Measurements from ENCODE around the gene DGKB. TPM values are rescaled to one million over a fixed set of nuclear protein-coding genes. Genes with fewer than 3 reads are reported as not detected.

The DGKB gene
- total and polyA plus RNA-seq, 5 donors: 0.16 to 1.1 (median 0.54) TPM

- intact Hi-C loops (cut with DNase I): no loop called here
- Histone ChIP-seq H3K4me1 (ENCODE audit: control insufficient read depth, insufficient read depth, low read length) (no peaks in the 10 kb centered on the region), H3K27ac (ENCODE audit: low read length) (no peak overlapping the region), H3K4me3 (ENCODE audit: low read length) (no peak overlapping the region), H3K9me3 (ENCODE audit: control insufficient read depth, low read length) (no peaks in the 10 kb centered on the region), H3K27me3 (ENCODE audit: control insufficient read depth, insufficient read depth) (no peaks in the 10 kb centered on the region)
- DNase-seq (no peak), ATAC-seq (no peak)
- WGBS: 32% methylated on average over 3 of the region's 3 CpGs
Measured at GRCh38 chr7:14507617-14508016, 394.9 kb downstream of the DGKB start.

DNA sequence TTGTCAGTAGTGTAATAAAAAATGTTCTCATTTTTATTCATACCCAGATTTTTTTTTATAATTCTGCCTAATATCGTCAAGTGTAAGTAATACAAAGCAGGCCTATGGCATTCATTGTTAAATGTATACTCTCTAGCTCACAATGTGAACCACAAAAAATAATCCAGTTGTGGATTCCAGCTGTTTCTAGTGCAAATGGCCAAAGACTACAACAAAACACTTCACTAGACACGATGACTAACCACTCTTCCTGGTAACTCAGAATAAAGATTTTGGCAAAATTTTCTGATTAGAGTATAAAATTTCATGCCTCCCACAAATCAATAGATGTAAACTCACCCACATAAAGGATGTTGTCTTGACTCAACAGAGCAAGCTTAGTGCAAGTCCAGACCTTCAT is 396.6 kb downstream of the DGKB start:
- DNase-seq (no peak), ATAC-seq (no peak)
- Histone ChIP-seq H3K27me3 (ENCODE audit: control insufficient read depth, insufficient read depth) (no peaks in the 10 kb centered on the region), H3K27ac (ENCODE audit: low read length) (no peak overlapping the region), H3K9me3 (ENCODE audit: control insufficient read depth, low read length) (no peaks in the 10 kb centered on the region), H3K4me3 (ENCODE audit: low read length) (no peak overlapping the region), H3K4me1 (ENCODE audit: control insufficient read depth, insufficient read depth, low read length) (no peaks in the 10 kb centered on the region)
- 79% methylated on average over 2 of the region's 2 CpGs for WGBS
- intact Hi-C loops (cut with DNase I): no loop called here

DNA sequence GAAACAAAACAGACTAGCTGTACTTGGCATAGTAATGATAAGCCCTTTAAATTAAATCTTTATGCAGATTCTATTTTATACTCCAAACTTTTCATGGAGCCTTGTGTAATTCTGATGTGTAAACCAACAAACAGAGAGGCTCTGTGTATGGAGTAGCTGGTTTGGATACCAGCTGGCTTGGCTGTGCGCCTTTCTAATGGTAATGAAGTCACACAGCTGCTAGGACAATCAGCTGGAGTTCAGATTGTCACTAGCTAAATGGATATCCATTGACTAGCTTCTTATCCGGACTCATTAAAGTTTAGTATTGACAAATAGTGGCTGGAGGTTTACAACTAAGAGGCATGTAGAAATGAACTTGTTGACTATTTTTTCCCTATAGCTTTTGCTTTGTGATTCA is 398.4 kb downstream of the DGKB start:
- 59% methylated on average over 2 of the region's 2 CpGs for WGBS
- DNase-seq: no peak

DNA sequence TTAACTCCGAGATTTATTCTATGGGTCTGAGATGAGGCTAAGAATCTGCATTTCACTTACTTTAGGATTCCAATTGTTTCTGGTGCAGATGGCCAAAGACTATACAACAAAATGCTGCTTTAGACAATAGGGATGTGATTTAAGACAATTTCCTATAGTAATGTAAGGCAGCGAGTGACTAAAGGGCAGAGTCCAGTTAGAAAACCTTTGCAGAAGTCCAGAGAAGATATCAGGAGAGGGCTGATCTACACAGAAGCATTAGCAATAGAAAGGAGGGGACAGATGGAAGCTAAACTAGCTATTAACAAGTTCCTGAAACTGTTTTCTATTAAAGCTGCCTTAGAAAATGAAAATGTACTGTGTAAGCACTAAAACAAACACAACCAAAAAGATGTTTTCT is 398.9 kb downstream of the DGKB start:
- ATAC-seq (no peak), DNase-seq (no peak)
- H3K4me1 ChIP-seq (ENCODE audit: control insufficient read depth, insufficient read depth, low read length): no peaks in the 10 kb centered on the region
- intact Hi-C loops (cut with DNase I): no loop called here
- no peaks in the 10 kb centered on the region for H3K27me3 ChIP-seq (ENCODE audit: control insufficient read depth, insufficient read depth)
- WGBS: 86% methylated on average over 2 of the region's 2 CpGs
- H3K9me3 ChIP-seq (ENCODE audit: control insufficient read depth, low read length): no peaks in the 10 kb centered on the region
- no peak overlapping the region for H3K27ac ChIP-seq (ENCODE audit: low read length)
- H3K4me3 ChIP-seq (ENCODE audit: low read length): no peak overlapping the region

More for the DNA sequence above, 398.4 kb downstream of the DGKB start:
- H3K27me3 ChIP-seq (ENCODE audit: control insufficient read depth, insufficient read depth): no peaks in the 10 kb centered on the region
- no peaks in the 10 kb centered on the region for H3K9me3 ChIP-seq (ENCODE audit: control insufficient read depth, low read length)
- ATAC-seq: no peak
- no peaks in the 10 kb centered on the region for H3K4me1 ChIP-seq (ENCODE audit: control insufficient read depth, insufficient read depth, low read length)
- H3K27ac ChIP-seq (ENCODE audit: low read length): no peak overlapping the region
- intact Hi-C loops (cut with DNase I): no loop called here
- H3K4me3 ChIP-seq (ENCODE audit: low read length): no peak overlapping the region

DNA sequence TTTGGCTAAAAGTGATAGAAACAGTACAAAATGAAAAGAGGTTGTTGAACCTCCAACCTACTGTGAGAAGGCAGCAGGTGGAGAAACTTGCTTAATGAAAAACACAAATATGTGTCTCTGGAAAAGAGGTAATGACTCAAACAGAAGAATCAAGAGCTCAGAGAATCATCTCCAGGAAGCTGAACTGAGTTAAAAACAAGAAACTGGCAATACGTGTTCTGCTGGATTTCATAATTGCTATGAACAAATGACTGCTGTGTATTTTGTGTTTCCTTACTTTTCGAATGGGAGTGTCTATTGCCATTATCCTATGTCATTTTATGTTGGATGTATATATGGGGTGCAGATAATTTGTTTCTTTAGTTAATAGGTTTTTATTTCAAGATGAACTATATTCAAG is 401.1 kb downstream of the DGKB start:
- intact Hi-C loops (cut with DNase I): no loop called here
- no peak overlapping the region for H3K4me3 ChIP-seq (ENCODE audit: low read length)
- H3K4me1 ChIP-seq (ENCODE audit: control insufficient read depth, insufficient read depth, low read length): no peaks in the 10 kb centered on the region
- H3K9me3 ChIP-seq (ENCODE audit: control insufficient read depth, low read length): no peaks in the 10 kb centered on the region
- ATAC-seq (no peak), DNase-seq (no peak)
- H3K27ac ChIP-seq (ENCODE audit: low read length): no peak overlapping the region
- no peaks in the 10 kb centered on the region for H3K27me3 ChIP-seq (ENCODE audit: control insufficient read depth, insufficient read depth)
- 94% methylated on average over 2 of the region's 2 CpGs for WGBS

GRCh38 chr7:14497390-14497789 is 405.2 kb downstream of the DGKB start:
- H3K9me3 ChIP-seq (ENCODE audit: control insufficient read depth, low read length): no peaks in the 10 kb centered on the region
- WGBS: 66% methylated on average over 1 of the region's 1 CpG
- H3K27ac ChIP-seq (ENCODE audit: low read length): no peak overlapping the region
- H3K27me3 ChIP-seq (ENCODE audit: control insufficient read depth, insufficient read depth): no peaks in the 10 kb centered on the region
- ATAC-seq (no peak), DNase-seq (no peak)
- intact Hi-C loops (cut with DNase I): no loop called here
- no peaks in the 10 kb centered on the region for H3K4me1 ChIP-seq (ENCODE audit: control insufficient read depth, insufficient read depth, low read length)
- H3K4me3 ChIP-seq (ENCODE audit: low read length): no peak overlapping the region

DNA sequence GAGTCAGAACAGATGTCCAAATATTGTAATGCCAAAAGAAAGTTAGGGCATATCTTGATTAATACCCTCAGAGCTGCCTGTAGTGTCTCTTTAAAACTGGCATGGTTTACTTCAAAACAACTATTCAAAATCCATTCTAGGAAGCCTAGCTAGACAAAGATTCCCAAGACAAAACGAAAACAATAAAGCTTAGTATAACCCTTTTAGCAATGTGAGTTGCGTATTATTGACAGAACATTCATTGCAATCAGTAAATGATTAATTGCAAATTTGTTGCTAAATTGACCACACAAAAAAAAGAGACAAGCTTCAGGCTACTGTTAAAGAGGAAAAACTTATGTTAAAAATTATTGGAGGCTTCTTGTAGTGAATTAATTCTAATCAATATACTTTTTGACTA is 406.9 kb downstream of the DGKB start:
- Histone ChIP-seq H3K4me1 (ENCODE audit: control insufficient read depth, insufficient read depth, low read length) (no peaks in the 10 kb centered on the region), H3K4me3 (ENCODE audit: low read length) (no peak overlapping the region), H3K27me3 (ENCODE audit: control insufficient read depth, insufficient read depth) (no peaks in the 10 kb centered on the region), H3K9me3 (ENCODE audit: control insufficient read depth, low read length) (no peaks in the 10 kb centered on the region), H3K27ac (ENCODE audit: low read length) (no peak overlapping the region)
- no peak for ATAC-seq
- 71% methylated on average over 2 of the region's 2 CpGs for WGBS
- DNase-seq: no peak
- intact Hi-C loops (cut with DNase I): no loop called here

DNA sequence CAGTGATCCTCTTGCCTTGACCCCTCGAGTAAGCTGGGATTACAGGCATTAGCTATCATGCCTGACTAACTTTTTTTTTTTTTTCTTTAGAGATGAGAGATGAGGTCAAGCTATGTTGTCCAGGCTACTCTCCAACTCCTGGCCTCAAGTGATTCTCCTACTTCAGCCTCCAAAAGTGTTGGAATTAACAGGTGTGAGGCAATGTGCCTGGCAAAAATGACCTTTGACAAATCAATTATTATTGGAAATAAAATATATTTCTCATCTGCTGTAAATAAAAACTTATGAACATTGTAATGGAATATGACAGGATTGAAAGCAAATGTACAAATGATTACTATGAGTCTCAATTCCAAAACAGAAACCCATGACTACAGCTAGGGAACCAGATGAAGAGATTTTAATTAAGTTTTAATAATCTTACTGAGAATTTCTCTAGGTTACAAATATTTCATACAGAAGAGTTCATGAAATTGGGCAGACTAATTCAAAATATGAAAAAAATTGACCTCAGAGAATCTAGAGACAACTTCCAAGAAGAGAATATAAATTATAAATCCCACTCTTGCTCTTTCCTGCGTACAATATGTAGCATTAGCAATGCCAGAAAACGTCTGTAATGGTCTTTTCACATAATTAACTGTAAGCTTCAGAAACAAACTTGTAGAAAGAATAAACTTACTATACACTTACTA is 414.7 kb downstream of the DGKB start:
- ATAC-seq (no peak), DNase-seq (no peak)
- intact Hi-C loops (cut with DNase I): no loop called here
- WGBS: 66% methylated on average over 3 of the region's 3 CpGs
- no peak overlapping the region for H3K27ac ChIP-seq (ENCODE audit: low read length)
- H3K4me3 ChIP-seq (ENCODE audit: low read length): no peak overlapping the region
- H3K27me3 ChIP-seq (ENCODE audit: control insufficient read depth, insufficient read depth): no peaks in the 10 kb centered on the region
- no peaks in the 10 kb centered on the region for H3K9me3 ChIP-seq (ENCODE audit: control insufficient read depth, low read length)
- H3K4me1 ChIP-seq (ENCODE audit: control insufficient read depth, insufficient read depth, low read length): no peaks in the 10 kb centered on the region

DNA sequence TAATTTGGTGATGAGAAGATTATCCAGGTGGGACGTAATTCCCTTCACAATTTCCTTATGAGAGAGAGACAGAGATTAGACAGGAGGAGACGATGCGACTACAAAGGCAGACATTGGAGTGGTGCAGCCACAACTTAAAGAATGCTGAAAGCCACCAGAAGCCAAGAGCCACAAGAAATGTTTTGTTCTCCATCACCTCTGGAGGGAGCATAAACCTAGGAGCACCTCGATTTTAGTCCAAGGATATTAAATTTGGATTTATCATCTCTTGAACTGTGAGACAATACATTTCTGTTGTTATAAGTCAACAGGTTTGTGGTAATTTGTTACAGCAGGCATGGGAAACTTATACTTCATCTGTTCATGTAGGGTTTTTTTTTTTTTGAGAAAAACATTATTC is 418.9 kb downstream of the DGKB start:
- DNase-seq: no peak
- Histone ChIP-seq H3K4me1 (ENCODE audit: control insufficient read depth, insufficient read depth, low read length) (no peaks in the 10 kb centered on the region), H3K27me3 (ENCODE audit: control insufficient read depth, insufficient read depth) (no peaks in the 10 kb centered on the region), H3K9me3 (ENCODE audit: control insufficient read depth, low read length) (no peaks in the 10 kb centered on the region), H3K4me3 (ENCODE audit: low read length) (no peak overlapping the region), H3K27ac (ENCODE audit: low read length) (no peak overlapping the region)
- ATAC-seq: no peak
- WGBS: 81% methylated on average over 4 of the region's 4 CpGs
- intact Hi-C loops (cut with DNase I): no loop called here

- Histone ChIP-seq H3K9me3 (ENCODE audit: control insufficient read depth, low read length) (no peaks in the 10 kb centered on the region), H3K4me3 (ENCODE audit: low read length) (no peak overlapping the region), H3K4me1 (ENCODE audit: control insufficient read depth, insufficient read depth, low read length) (no peaks in the 10 kb centered on the region), H3K27ac (ENCODE audit: low read length) (no peak overlapping the region), H3K27me3 (ENCODE audit: control insufficient read depth, insufficient read depth) (no peaks in the 10 kb centered on the region)
- ATAC-seq (no peak), DNase-seq (no peak)
- WGBS: 72% methylated on average over 1 of the region's 1 CpG
- intact Hi-C loops (cut with DNase I): no loop called here
Measured at GRCh38 chr7:14480281-14480680, 422.3 kb downstream of the DGKB start.

GRCh38 chr7:14478834-14479510 is 423.6 kb downstream of the DGKB start:
- H3K27ac ChIP-seq (ENCODE audit: low read length): no peak overlapping the region
- H3K4me3 ChIP-seq (ENCODE audit: low read length): no peak overlapping the region
- no peaks in the 10 kb centered on the region for H3K4me1 ChIP-seq (ENCODE audit: control insufficient read depth, insufficient read depth, low read length)
- H3K27me3 ChIP-seq (ENCODE audit: control insufficient read depth, insufficient read depth): no peaks in the 10 kb centered on the region
- WGBS: 36% methylated on average over 2 of the region's 2 CpGs
- no peak for ATAC-seq
- no peaks in the 10 kb centered on the region for H3K9me3 ChIP-seq (ENCODE audit: control insufficient read depth, low read length)
- DNase-seq: no peak
- intact Hi-C loops (cut with DNase I): no loop called here
